WTC11 (cell line): Measurements from ENCODE around the gene COMMD6. TPM values are rescaled to one million over a fixed set of nuclear protein-coding genes. Genes with fewer than 3 reads are reported as not detected.
A peak's percentile ranks its signal among the peaks of the same experiment; 100 is the strongest.

Source experiments
- ARID4B ChIP-seq: sonication (generic); formaldehyde crosslinking; IDR thresholded peaks from 2 replicates; pipeline ENCODE4 v1.8.0; 2023; ENCODE audit warnings: missing genetic modification reagents, mild to moderate bottlenecking, borderline replicate concordance
- CDX4 ChIP-seq: fragments of 250-450 bp; sonication (Bioruptor Pico); IDR thresholded peaks from 2 replicates; pipeline ENCODE4 v1.9.0; 2021; ENCODE audit warnings: moderate library complexity, mild to moderate bottlenecking, inconsistent platforms, borderline replicate concordance
- CREM ChIP-seq: sonication (generic); formaldehyde crosslinking; IDR thresholded peaks from 2 replicates; pipeline ENCODE4 v1.8.1; 2022; ENCODE audit warnings: mild to moderate bottlenecking, missing genetic modification reagents, moderate library complexity
- ELF4 ChIP-seq: sonication (generic); formaldehyde crosslinking; IDR thresholded peaks from 2 replicates; pipeline ENCODE4 v1.8.1; 2022; ENCODE audit warnings: low read depth, mild to moderate bottlenecking, moderate library complexity, missing genetic modification reagents
- FOXP4 ChIP-seq: sonication (generic); formaldehyde crosslinking; IDR thresholded peaks from 2 replicates; pipeline ENCODE4 v1.8.0; 2022; ENCODE audit warnings: mild to moderate bottlenecking, missing genetic modification reagents
- IRF1 ChIP-seq: sonication (generic); formaldehyde crosslinking; IDR thresholded peaks from 2 replicates; pipeline ENCODE4 v1.8.0; 2023; ENCODE audit warnings: missing genetic modification reagents
- KAT7 ChIP-seq: sonication (generic); formaldehyde crosslinking; IDR thresholded peaks from 2 replicates; pipeline ENCODE4 v1.8.1; 2023; ENCODE audit warnings: missing genetic modification reagents, mild to moderate bottlenecking, borderline replicate concordance
- TEAD4 ChIP-seq: sonication (generic); formaldehyde crosslinking; IDR thresholded peaks from 2 replicates; pipeline ENCODE4 v1.8.0; 2022; ENCODE audit warnings: mild to moderate bottlenecking, missing genetic modification reagents
- USF1 ChIP-seq: sonication (generic); formaldehyde crosslinking; IDR thresholded peaks from 2 replicates; pipeline ENCODE4 v1.8.0; 2022; ENCODE audit warnings: mild to moderate bottlenecking, missing genetic modification reagents
- ZNF416 ChIP-seq: fragments of 250-450 bp; sonication (Bioruptor Pico); IDR thresholded peaks from 2 replicates; pipeline ENCODE4 v1.9.0; 2021; ENCODE audit warnings: mild to moderate bottlenecking, inconsistent platforms
- ZNF671 ChIP-seq: fragments of 250-450 bp; sonication (Bioruptor Pico); IDR thresholded peaks from 2 replicates; pipeline ENCODE4 v1.8.0; 2021; ENCODE audit warnings: mild to moderate bottlenecking
- total RNA-seq: library from RNA; stranded (reverse); gene quantifications from 3 replicates; pipeline ENCODE4 v1.2.3, GENCODE V29; 2021
- TF ChIP-seq, protein P1 (sequence below): sonication (generic); formaldehyde crosslinking; IDR thresholded peaks from 2 replicates; pipeline ENCODE4 v1.8.1; 2023; ENCODE audit warnings: mild to moderate bottlenecking, missing genetic modification reagents
- TF ChIP-seq, protein P2 (sequence below): sonication (generic); formaldehyde crosslinking; IDR thresholded peaks from 2 replicates; pipeline ENCODE4 v1.8.0; 2022; ENCODE audit warnings: mild to moderate bottlenecking, missing genetic modification reagents
- TF ChIP-seq, protein P3 (sequence below): sonication (generic); formaldehyde crosslinking; IDR thresholded peaks from 2 replicates; pipeline ENCODE4 v1.8.0; 2022; ENCODE audit warnings: missing genetic modification reagents

Gene COMMD6
- total RNA-seq, 1 experiment from 2014 or later: 94.6 TPM

- TF ChIP-seq ARID4B (CRISPR knock-in tag) (0 out of 2 replicates have a peak, but pooled peaks have one; percentile 6), ZNF416 (CRISPR knock-in tag) (no peak), CDX4 (CRISPR knock-in tag) (no peak), CREM (no peak), FOXP4 (CRISPR knock-in tag) (0 out of 2 replicates have a peak, but pooled peaks have one; percentile 23), TEAD4 (CRISPR knock-in tag) (peak; percentile 35; the same call in 1 of the 2 replicates), ELF4 (CRISPR knock-in tag) (no peak), KAT7 (0 out of 2 replicates have a peak, but pooled peaks have one; percentile 54), ZNF671 (CRISPR knock-in tag) (no peak), USF1 (CRISPR knock-in tag) (0 out of 2 replicates have a peak, but pooled peaks have one; percentile 13), IRF1 (no peak)
- TF ChIP-seq, protein P1, sequence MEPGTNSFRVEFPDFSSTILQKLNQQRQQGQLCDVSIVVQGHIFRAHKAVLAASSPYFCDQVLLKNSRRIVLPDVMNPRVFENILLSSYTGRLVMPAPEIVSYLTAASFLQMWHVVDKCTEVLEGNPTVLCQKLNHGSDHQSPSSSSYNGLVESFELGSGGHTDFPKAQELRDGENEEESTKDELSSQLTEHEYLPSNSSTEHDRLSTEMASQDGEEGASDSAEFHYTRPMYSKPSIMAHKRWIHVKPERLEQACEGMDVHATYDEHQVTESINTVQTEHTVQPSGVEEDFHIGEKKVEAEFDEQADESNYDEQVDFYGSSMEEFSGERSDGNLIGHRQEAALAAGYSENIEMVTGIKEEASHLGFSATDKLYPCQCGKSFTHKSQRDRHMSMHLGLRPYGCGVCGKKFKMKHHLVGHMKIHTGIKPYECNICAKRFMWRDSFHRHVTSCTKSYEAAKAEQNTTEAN (CRISPR knock-in tag): no peak; the same call in 1 of the 2 replicates
- TF ChIP-seq, protein P2, sequence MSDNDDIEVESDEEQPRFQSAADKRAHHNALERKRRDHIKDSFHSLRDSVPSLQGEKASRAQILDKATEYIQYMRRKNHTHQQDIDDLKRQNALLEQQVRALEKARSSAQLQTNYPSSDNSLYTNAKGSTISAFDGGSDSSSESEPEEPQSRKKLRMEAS (CRISPR knock-in tag): peak; percentile 77
- TF ChIP-seq, protein P3, sequence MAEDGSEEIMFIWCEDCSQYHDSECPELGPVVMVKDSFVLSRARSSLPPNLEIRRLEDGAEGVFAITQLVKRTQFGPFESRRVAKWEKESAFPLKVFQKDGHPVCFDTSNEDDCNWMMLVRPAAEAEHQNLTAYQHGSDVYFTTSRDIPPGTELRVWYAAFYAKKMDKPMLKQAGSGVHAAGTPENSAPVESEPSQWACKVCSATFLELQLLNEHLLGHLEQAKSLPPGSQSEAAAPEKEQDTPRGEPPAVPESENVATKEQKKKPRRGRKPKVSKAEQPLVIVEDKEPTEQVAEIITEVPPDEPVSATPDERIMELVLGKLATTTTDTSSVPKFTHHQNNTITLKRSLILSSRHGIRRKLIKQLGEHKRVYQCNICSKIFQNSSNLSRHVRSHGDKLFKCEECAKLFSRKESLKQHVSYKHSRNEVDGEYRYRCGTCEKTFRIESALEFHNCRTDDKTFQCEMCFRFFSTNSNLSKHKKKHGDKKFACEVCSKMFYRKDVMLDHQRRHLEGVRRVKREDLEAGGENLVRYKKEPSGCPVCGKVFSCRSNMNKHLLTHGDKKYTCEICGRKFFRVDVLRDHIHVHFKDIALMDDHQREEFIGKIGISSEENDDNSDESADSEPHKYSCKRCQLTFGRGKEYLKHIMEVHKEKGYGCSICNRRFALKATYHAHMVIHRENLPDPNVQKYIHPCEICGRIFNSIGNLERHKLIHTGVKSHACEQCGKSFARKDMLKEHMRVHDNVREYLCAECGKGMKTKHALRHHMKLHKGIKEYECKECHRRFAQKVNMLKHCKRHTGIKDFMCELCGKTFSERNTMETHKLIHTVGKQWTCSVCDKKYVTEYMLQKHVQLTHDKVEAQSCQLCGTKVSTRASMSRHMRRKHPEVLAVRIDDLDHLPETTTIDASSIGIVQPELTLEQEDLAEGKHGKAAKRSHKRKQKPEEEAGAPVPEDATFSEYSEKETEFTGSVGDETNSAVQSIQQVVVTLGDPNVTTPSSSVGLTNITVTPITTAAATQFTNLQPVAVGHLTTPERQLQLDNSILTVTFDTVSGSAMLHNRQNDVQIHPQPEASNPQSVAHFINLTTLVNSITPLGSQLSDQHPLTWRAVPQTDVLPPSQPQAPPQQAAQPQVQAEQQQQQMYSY (CRISPR knock-in tag): peak; percentile 19
Measured at GRCh38 chr13:75481176-75482069, 56.2 kb downstream of the COMMD6 start (continued).
